Loucy (cell line): ENCODE measurements around the gene TYW1.

Source experiments
- CTCF ChIP-seq: fragments of 200-600 bp; sonication (generic); conservative IDR thresholded peaks from 2 replicates; pipeline ENCODE4 v1.5.1; 2014; ENCODE audit warnings: mild to moderate bottlenecking, antibody characterized with exemption, low read length
- EZH2phosphoT487 ChIP-seq: fragments of 200-600 bp; IDR thresholded peaks from 2 replicates; pipeline ENCODE4 v1.6.1; 2018; ENCODE audit warnings: antibody characterized with exemption, mild to moderate bottlenecking, moderate library complexity, borderline replicate concordance

- TF ChIP-seq CTCF (no peak), EZH2phosphoT487 (no peak)
Measured at GRCh38 chr7:66958538-66959350, 37.9 kb upstream of the TYW1 start.
